Activated CD8-positive, alpha-beta memory T cell treated with anti-CD3 and anti-CD28 coated beads, Interleukin-2, amount 50 U/mL, for 48 hours (primary cell): ENCODE data around the gene TMEM184B.

ENCODE experiments used
- DNase-seq: peaks from one replicate; pipeline ENCODE4 v3.0.0-alpha.2; 2020

Gene TMEM184B

GRCh38 chr22:38272373-38273134 lies at the start of gene TMEM184B:
TSS of gene TMEM184B (minus strand) at chr22:38273010. CDS start at chr22:38247961, 25,049 bp downstream.
- DNase-seq: peak; percentile 92

- no peak for DNase-seq
Observed at GRCh38 chr22:38320605-38321402, 48.0 kb upstream of the TMEM184B start.

- no peak for DNase-seq
Observed at GRCh38 chr22:38318792-38319773, 46.3 kb upstream of the TMEM184B start.

GRCh38 chr22:38317995-38318715 lies 45.3 kb upstream of the TMEM184B start:
- DNase-seq: peak; percentile 55

- DNase-seq: peak; percentile 87
Observed at GRCh38 chr22:38317122-38317994, 44.5 kb upstream of the TMEM184B start, which contains the start of gene CSNK1E. TSS of gene CSNK1E (minus strand) at chr22:38317433. CDS start at chr22:38314157, 3,276 bp downstream.

- peak; percentile 77 for DNase-seq
Observed at GRCh38 chr22:38316364-38317121, 43.7 kb upstream of the TMEM184B start.

- no peak for DNase-seq
Observed at GRCh38 chr22:38315823-38316363, 43.1 kb upstream of the TMEM184B start.

- DNase-seq: no peak
Observed at GRCh38 chr22:38314933-38315822, 42.4 kb upstream of the TMEM184B start.

GRCh38 chr22:38314051-38314932 lies 41.5 kb upstream of the TMEM184B start:
- DNase-seq: no peak

- DNase-seq: no peak
Observed at GRCh38 chr22:38313384-38313955, 40.7 kb upstream of the TMEM184B start.

GRCh38 chr22:38312261-38312800 lies 39.5 kb upstream of the TMEM184B start:
- DNase-seq: no peak

- no peak for DNase-seq
Observed at GRCh38 chr22:38311323-38311620, 38.5 kb upstream of the TMEM184B start.

- DNase-seq: no peak
Observed at GRCh38 chr22:38310518-38311322, 37.9 kb upstream of the TMEM184B start.

GRCh38 chr22:38309614-38310517 lies 37.1 kb upstream of the TMEM184B start:
- no peak for DNase-seq

- no peak for DNase-seq
Observed at GRCh38 chr22:38308791-38309498, 36.1 kb upstream of the TMEM184B start.
